H1 (cell line): ENCODE data around the gene LIN28B. TPM values are rescaled to one million over a fixed set of nuclear protein-coding genes. Genes with fewer than 3 reads are reported as not detected.

ENCODE experiments used
- CTCF ChIA-PET: fragments of 300-600 bp; sonication (Branson Sonifier 250); formaldehyde crosslinking; loops from one replicate; lab custom pipeline; 2021; ENCODE audit not compliant: partially characterized antibody; lab: Charles Lee
- POLR2A ChIA-PET: fragments of 300-600 bp; sonication (Branson Sonifier 250); formaldehyde crosslinking; loops from one replicate; lab custom pipeline; 2021; ENCODE audit warnings: inconsistent platforms; ENCODE audit not compliant: partially characterized antibody; lab: Charles Lee
- DNase-seq, 2 experiments: peaks; one replicate each; pipeline versions ENCODE4 v3.0.0 to v3.0.0-alpha.2; 2010 to 2022; ENCODE audit warnings: low spot score in 2 of 2, low read depth in 1 of 2, mixed read lengths in 1 of 2
- FAIRE-seq: peaks from 2 replicates; lab custom pipeline; 2011; peaks lifted over from hg19 to GRCh38; lab: Jason Lieb, UNC
- H2AFZ ChIP-seq: 2 replicates; pipeline ENCODE4 v1.8.1; 2012; ENCODE audit warnings: low read length, inconsistent platforms
- H2AK5ac ChIP-seq: 2 replicates; pipeline ENCODE4 v1.6.1; 2013; ENCODE audit warnings: low read depth, low read length
- H2BK120ac ChIP-seq: replicated peaks from 2 replicates; pipeline ENCODE3; 2013; ENCODE audit warnings: low read depth, low read length, inconsistent platforms
- H2BK12ac ChIP-seq: 2 replicates; pipeline ENCODE4 v1.6.1; 2013; ENCODE audit warnings: low read depth, low read length
- H2BK15ac ChIP-seq: 2 replicates; pipeline ENCODE4 v1.6.1; 2013; ENCODE audit warnings: low read length
- H2BK20ac ChIP-seq: 2 replicates; pipeline ENCODE4 v1.6.1; 2013; ENCODE audit warnings: low read length
- H2BK5ac ChIP-seq: 2 replicates; pipeline ENCODE4 v1.6.1; 2013; ENCODE audit warnings: low read depth, low read length
- H3K14ac ChIP-seq: 2 replicates; pipeline ENCODE4 v1.6.1; 2013; ENCODE audit warnings: inconsistent platforms; ENCODE audit not compliant: insufficient read length
- H3K18ac ChIP-seq: 2 replicates; pipeline ENCODE4 v1.6.1; 2013; ENCODE audit warnings: low read length; ENCODE audit errors: extremely low read depth
- H3K23ac ChIP-seq: 2 replicates; pipeline ENCODE4 v1.6.1; 2013; ENCODE audit warnings: inconsistent platforms; ENCODE audit not compliant: insufficient read length
- H3K23me2 ChIP-seq: 2 replicates; pipeline ENCODE4 v1.6.1; 2013; ENCODE audit warnings: low read depth, low read length
- H3K27ac ChIP-seq: 2 replicates; pipeline ENCODE4 v1.6.1; 2011; ENCODE audit warnings: low read depth, low read length, inconsistent platforms
- H3K27me3 ChIP-seq, 4 experiments: replicated peaks in 1 of 4; 1 replicate in 1 of 4; 2 replicates in 3 of 4; pipeline versions ENCODE4 v1.6.1 to v1.8.1; 2011 to 2013; ENCODE audit warnings: low read length in 3 of 4, mild to moderate bottlenecking in 3 of 4, inconsistent platforms in 2 of 4, mixed read lengths in 2 of 4, moderate library complexity in 1 of 4; ENCODE audit not compliant: control insufficient read depth in 3 of 4, insufficient read depth in 3 of 4; ENCODE audit errors: extremely low read depth in 1 of 4
- H3K36me3 ChIP-seq, 4 experiments: 2 replicates each; pipeline versions ENCODE4 v1.6.1 to v1.8.1; 2011 to 2013; ENCODE audit warnings: mild to moderate bottlenecking in 4 of 4, low read length in 3 of 4, moderate library complexity in 2 of 4, control low read depth in 1 of 4, inconsistent platforms in 1 of 4; ENCODE audit not compliant: insufficient read depth in 4 of 4, control insufficient read depth in 2 of 4
- H3K4ac ChIP-seq: replicated peaks from 2 replicates; pipeline ENCODE3; 2013; ENCODE audit warnings: low read length, low read depth, mixed read lengths, inconsistent platforms; ENCODE audit not compliant: insufficient read length
- H3K4me1 ChIP-seq, 4 experiments: replicated peaks in 1 of 4; 1 replicate in 1 of 4; 2 replicates in 3 of 4; pipeline versions ENCODE4 v1.6.1 to v1.8.1; 2011 to 2013; ENCODE audit warnings: low read length in 3 of 4, inconsistent platforms in 2 of 4, mixed read lengths in 1 of 4; ENCODE audit not compliant: insufficient read depth in 4 of 4, control insufficient read depth in 3 of 4
- H3K4me2 ChIP-seq, 2 experiments: 2 replicates each; pipeline versions ENCODE4 v1.6.1 to v1.8.1; 2011 to 2013; ENCODE audit warnings: low read depth in 2 of 2, low read length in 2 of 2, control low read depth in 1 of 2, inconsistent platforms in 1 of 2, mild to moderate bottlenecking in 1 of 2; ENCODE audit not compliant: insufficient read depth in 1 of 2
- H3K4me3 ChIP-seq, 4 experiments: fragments of 200-600, 300-600 bp in 1 of 4; sonication (generic), shearing (Covaris generic), sonication (Bioruptor Twin) in 1 of 4; 2 replicates each; pipeline versions ENCODE4 v1.5.1 to v1.8.1; 2011 to 2016; ENCODE audit warnings: low read length in 4 of 4, low read depth in 3 of 4, control low read depth in 2 of 4, inconsistent platforms in 2 of 4, mild to moderate bottlenecking in 2 of 4, mixed read lengths in 1 of 4, moderate library complexity in 1 of 4; ENCODE audit not compliant: insufficient read depth in 2 of 4; ENCODE audit errors: extremely low read depth in 1 of 4
- H3K56ac ChIP-seq: replicated peaks from 2 replicates; pipeline ENCODE3; 2013; ENCODE audit warnings: low read depth, mild to moderate bottlenecking, mixed read lengths, low read length, inconsistent platforms; ENCODE audit not compliant: insufficient read length
- H3K79me1 ChIP-seq: 2 replicates; pipeline ENCODE4 v1.6.1; 2013; ENCODE audit warnings: low read depth, low read length, control low read depth
- H3K79me2 ChIP-seq, 2 experiments: 2 replicates each; pipeline versions ENCODE4 v1.6.1 to v1.8.1; 2012 to 2013; ENCODE audit warnings: low read length in 2 of 2, mild to moderate bottlenecking in 2 of 2, inconsistent platforms in 1 of 2; ENCODE audit not compliant: insufficient read depth in 2 of 2, control insufficient read depth in 1 of 2
- H3K9ac ChIP-seq, 4 experiments: replicated peaks in 1 of 4; 1 replicate in 1 of 4; 2 replicates in 3 of 4; pipeline versions ENCODE4 v1.6.1 to v1.8.1; 2011 to 2013; ENCODE audit warnings: low read depth in 3 of 4, low read length in 3 of 4, control low read depth in 2 of 4, mild to moderate bottlenecking in 2 of 4, moderate library complexity in 2 of 4, inconsistent platforms in 1 of 4; ENCODE audit errors: extremely low read depth in 1 of 4
- H3K9me3 ChIP-seq, 2 experiments: 2 replicates each; pipeline versions ENCODE4 v1.6.1 to v1.8.1; 2012 to 2013; ENCODE audit warnings: mild to moderate bottlenecking in 2 of 2, moderate library complexity in 2 of 2, control low read depth in 1 of 2, inconsistent platforms in 1 of 2, low read depth in 1 of 2, low read length in 1 of 2, mixed read lengths in 1 of 2; ENCODE audit not compliant: insufficient read depth in 2 of 2
- H4K20me1 ChIP-seq, 2 experiments: replicated peaks in 1 of 2; 2 replicates each; pipeline versions ENCODE3 to v1.8.1; 2011 to 2013; ENCODE audit warnings: inconsistent platforms in 2 of 2, low read length in 2 of 2, mild to moderate bottlenecking in 1 of 2; ENCODE audit not compliant: insufficient read depth in 2 of 2, control insufficient read depth in 1 of 2
- H4K5ac ChIP-seq: 2 replicates; pipeline ENCODE4 v1.6.1; 2013; ENCODE audit warnings: low read length, low read depth, mixed read lengths, inconsistent platforms; ENCODE audit not compliant: insufficient read length
- H4K8ac ChIP-seq: 2 replicates; pipeline ENCODE4 v1.8.0; 2013; ENCODE audit warnings: mild to moderate bottlenecking, moderate library complexity, low read length, inconsistent platforms; ENCODE audit not compliant: insufficient read depth; ENCODE audit errors: extremely low read depth
- H4K91ac ChIP-seq: replicated peaks from 2 replicates; pipeline ENCODE3; 2013; ENCODE audit warnings: low read length, mixed read lengths, inconsistent platforms; ENCODE audit not compliant: insufficient read length
- WGBS, 2 experiments: shearing (Covaris generic) in 1 of 2; methylation state at CpG; one replicate each; pipeline versions ENCODE4 v1.1.6 to v1.1.7; 2013 to 2015; ENCODE audit warnings: low lambda C conversion rate in 2 of 2, mixed read lengths in 2 of 2, inconsistent platforms in 1 of 2, low coverage in 1 of 2, missing lambda C conversion rate in 1 of 2; ENCODE audit not compliant: insufficient replicate concordance in 2 of 2, insufficient coverage in 1 of 2, insufficient read length in 1 of 2; ENCODE audit errors: extremely low coverage in 1 of 2, missing lambda C conversion rate in 1 of 2; 5-methylcytosine and 5-hydroxymethylcytosine counted together
- polyA plus RNA-seq, 7 experiments: library from polyadenylated mRNA; depleted of rRNA in 3 of 7; stranded (reverse) in 5 of 7; unstranded in 2 of 7; fragments of >200 nt in 5 of 7; fragments of 200-250 nt in 2 of 7; gene quantifications; 1 replicate in 5 of 7; 2 replicates in 1 of 7; 4 replicates in 1 of 7; pipeline versions ENCODE4 v1.2.1 to v1.2.3, GENCODE V29; 2011 to 2013; ENCODE audit warnings: missing spikeins in 2 of 7, mixed read lengths in 2 of 7
- total RNA-seq: library from RNA; stranded (reverse); fragmentation: NEBNext Ultra II Directional; extraction: Animal tissue kit (Norgen Biotek cat#: 25700); gene quantifications from 2 replicates; pipeline ENCODE4 v1.2.1, GENCODE V29; 2021

Gene LIN28B
- total and polyA plus RNA-seq, 2 of the 8 experiments (the other 6 are each of a cell fraction or from before 2014, with no cell fraction given) = 27.4 to 94.7 TPM

- H3K4ac ChIP-seq = no peak overlapping the region
- no peak overlapping the region for H2BK120ac ChIP-seq
- H3K27me3 ChIP-seq = no peaks in the 10 kb centered on the region
- no peak overlapping the region for H2BK12ac ChIP-seq
- H4K91ac ChIP-seq = no peak overlapping the region
- ChIA-PET CTCF (interaction anchor here (1.2 to 1.3 kb wide), 3 partner anchors 9 to 59 kb away, joined by 3 to 5 read pairs (median 4); no protein-coding TSS in a partner anchor), POLR2A (interaction anchor here (1.0 to 2.0 kb wide), 9 partner anchors 9 to 84 kb away, joined by 3 to 19 read pairs (median 4); partner anchors contain the start of gene LIN28B)
- H2BK5ac ChIP-seq = no peak overlapping the region
- 6% methylated on average over 3 of the region's 3 CpGs; no CpG with 5 or more reads in 1 of the 2 experiments for WGBS, 2 experiments
- H2BK20ac ChIP-seq = no peak overlapping the region
- H4K5ac ChIP-seq = peak overlapping the region; percentile 83
- peaks cover 0 to 61% of the 10 kb centered on the region in 2 experiments; a peak in 2 of 4 replicates for H3K79me2 ChIP-seq
- no peaks in the 10 kb centered on the region for H3K23me2 ChIP-seq
- no peak for FAIRE-seq
- peaks cover 0 to 30% (median under 1%) of the 10 kb centered on the region in 4 experiments; a peak in 4 of 8 replicates for H3K36me3 ChIP-seq
- H3K27ac ChIP-seq = peak overlapping the region; percentile 6; the same call in 1 of the 2 replicates
- no peaks in the 10 kb centered on the region for H3K79me1 ChIP-seq
- H3K56ac ChIP-seq = no peak overlapping the region
- H3K18ac ChIP-seq = no peak overlapping the region
- H3K4me3 ChIP-seq = peak overlapping the region in 1 of 4 experiments; percentile 45; a peak in 2 of 8 replicates
- H2AK5ac ChIP-seq = no peak overlapping the region
- no peak for DNase-seq
- H3K23ac ChIP-seq = no peak overlapping the region
- H4K20me1 ChIP-seq = peaks cover 0 to 2% of the 10 kb centered on the region in 2 experiments
- H2BK15ac ChIP-seq = no peak overlapping the region
- no peak overlapping the region for H3K9ac ChIP-seq
- H2AFZ ChIP-seq = no peak overlapping the region
- peak overlapping the region; percentile 31 to 63 for H3K4me2 ChIP-seq
- no peak overlapping the region for H3K14ac ChIP-seq
- no peak overlapping the region for H4K8ac ChIP-seq
- no peaks in the 10 kb centered on the region for H3K9me3 ChIP-seq
- peaks cover 0 to 19% (median 2%) of the 10 kb centered on the region in 4 experiments; a peak in 2 of 7 replicates for H3K4me1 ChIP-seq
These were observed 67.9 kb downstream of the LIN28B start for GRCh38 chr6:105024803-105025202.
